ENCODE data around the gene BBX.

DNA sequence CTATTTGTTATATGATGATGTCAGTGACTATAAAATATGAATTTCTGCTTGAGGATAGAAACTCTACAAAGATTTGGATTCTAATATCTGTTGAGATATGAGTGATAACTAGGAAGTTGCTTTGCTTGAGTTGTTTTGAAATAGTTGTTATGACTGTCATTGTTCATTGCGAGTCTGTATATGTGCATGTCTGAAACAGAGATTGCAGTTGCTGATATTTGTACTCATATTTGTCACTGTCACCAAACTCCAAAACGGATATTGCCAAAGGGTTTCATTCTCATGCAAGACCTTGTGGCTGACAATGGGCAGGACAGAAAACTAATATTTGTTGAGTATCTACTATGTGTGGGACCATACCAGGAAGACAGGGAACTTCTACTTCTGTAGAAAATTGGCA, 327.9 kb downstream of the BBX start:
- TF ChIP-seq POLR2A (IDR thresholded peaks at IDR 0.05) (no peak), POLR2AphosphoS5 (IDR thresholded peaks at IDR 0.05) (no peak)
- TF ChIP-seq, protein P1, sequence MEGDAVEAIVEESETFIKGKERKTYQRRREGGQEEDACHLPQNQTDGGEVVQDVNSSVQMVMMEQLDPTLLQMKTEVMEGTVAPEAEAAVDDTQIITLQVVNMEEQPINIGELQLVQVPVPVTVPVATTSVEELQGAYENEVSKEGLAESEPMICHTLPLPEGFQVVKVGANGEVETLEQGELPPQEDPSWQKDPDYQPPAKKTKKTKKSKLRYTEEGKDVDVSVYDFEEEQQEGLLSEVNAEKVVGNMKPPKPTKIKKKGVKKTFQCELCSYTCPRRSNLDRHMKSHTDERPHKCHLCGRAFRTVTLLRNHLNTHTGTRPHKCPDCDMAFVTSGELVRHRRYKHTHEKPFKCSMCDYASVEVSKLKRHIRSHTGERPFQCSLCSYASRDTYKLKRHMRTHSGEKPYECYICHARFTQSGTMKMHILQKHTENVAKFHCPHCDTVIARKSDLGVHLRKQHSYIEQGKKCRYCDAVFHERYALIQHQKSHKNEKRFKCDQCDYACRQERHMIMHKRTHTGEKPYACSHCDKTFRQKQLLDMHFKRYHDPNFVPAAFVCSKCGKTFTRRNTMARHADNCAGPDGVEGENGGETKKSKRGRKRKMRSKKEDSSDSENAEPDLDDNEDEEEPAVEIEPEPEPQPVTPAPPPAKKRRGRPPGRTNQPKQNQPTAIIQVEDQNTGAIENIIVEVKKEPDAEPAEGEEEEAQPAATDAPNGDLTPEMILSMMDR (IDR thresholded peaks at IDR 0.05), result no peak

All from gastroesophageal sphincter (tissue), 3 donors.